ENCODE measurements around the gene WWC1. TPM values are rescaled to one million over a fixed set of nuclear protein-coding genes. Genes with fewer than 3 reads are reported as not detected.

The WWC1 gene
- total RNA-seq, 1 donor from 2014 or later = 13.7 TPM

DNA sequence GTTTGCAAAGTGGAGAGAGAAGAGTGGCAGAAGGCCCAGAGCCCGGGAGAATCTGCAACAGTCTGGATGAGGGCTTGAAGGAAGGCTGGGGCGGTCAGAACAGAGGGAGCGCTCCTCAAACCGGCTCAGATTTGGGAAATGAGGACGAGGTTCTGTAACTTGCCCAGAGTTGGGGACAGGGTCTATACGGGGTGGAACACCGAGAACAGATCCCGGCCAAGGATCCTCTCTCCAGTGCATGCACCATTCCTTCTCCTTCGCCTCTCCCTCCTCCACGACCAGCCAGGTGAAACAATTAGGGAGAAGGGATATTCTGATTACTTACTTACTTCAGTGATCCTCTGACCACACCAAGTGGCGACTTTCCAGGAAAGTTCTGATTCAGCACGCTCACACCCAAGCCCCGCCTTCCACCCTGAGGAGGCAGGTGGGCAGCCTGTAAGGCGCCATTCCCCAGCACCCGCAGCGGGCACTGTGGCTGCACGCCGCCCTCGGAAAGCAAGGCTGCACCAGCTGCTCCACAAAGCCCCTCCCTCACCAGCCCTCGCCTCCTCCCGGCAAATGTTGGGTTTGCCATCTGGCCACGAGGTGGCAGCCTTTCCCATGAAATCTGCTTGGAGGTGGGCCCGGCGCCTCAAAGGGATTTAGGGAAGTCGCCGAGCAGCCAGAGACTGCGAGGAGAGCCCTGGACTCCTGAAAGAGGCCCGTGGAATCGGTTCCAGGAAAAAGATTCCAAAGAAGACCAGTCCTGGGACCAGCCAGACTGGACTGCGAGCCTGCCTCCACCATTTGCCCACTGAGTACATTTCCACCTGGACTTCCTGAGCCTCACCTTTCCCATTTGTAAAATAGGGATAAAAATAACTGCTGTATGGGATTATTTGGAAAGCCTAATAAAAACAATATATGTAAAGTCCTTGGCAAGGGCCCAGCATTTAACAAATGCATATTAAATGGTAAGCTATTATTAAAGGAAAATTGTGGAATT is 22.2 kb upstream of the WWC1 start:
- H3K27ac Mint-ChIP-seq (ENCODE audit: unreplicated experiment) = peak overlapping the region; percentile 27
- H3K36me3 Mint-ChIP-seq (ENCODE audit: low read depth) = no peaks in the 10 kb centered on the region

GRCh38 chr5:168269937-168270330 is 21.5 kb upstream of the WWC1 start:
- H3K27ac Mint-ChIP-seq (ENCODE audit: unreplicated experiment) = no peak overlapping the region
- DNase-seq (ENCODE audit: low read depth, low spot score) = no peak
- TF ChIP-seq CTCF (conservative IDR thresholded peaks at IDR 0.05) = no peak
- H3K9me3 Mint-ChIP-seq = no peaks in the 10 kb centered on the region
- peaks cover 21% of the 10 kb centered on the region for H3K27me3 Mint-ChIP-seq (ENCODE audit: low read depth)
- H3K4me3 Mint-ChIP-seq = no peak overlapping the region
- H3K4me1 Mint-ChIP-seq = peaks cover 18% of the 10 kb centered on the region
- H3K36me3 Mint-ChIP-seq (ENCODE audit: low read depth) = no peaks in the 10 kb centered on the region

More for the DNA sequence above, 22.2 kb upstream of the WWC1 start:
- Mint-ChIP-seq H3K9me3 (no peaks in the 10 kb centered on the region), H3K27me3 (ENCODE audit: low read depth) (peaks cover 21% of the 10 kb centered on the region), H3K4me3 (peak overlapping the region; percentile 84), H3K4me1 (peaks cover 18% of the 10 kb centered on the region)
- TF ChIP-seq CTCF (conservative IDR thresholded peaks at IDR 0.05) = peak; percentile 97
- DNase-seq (ENCODE audit: low read depth, low spot score) = peak; percentile 96

- no peak for TF ChIP-seq CTCF (conservative IDR thresholded peaks at IDR 0.05)
- no peaks in the 10 kb centered on the region for H3K36me3 Mint-ChIP-seq (ENCODE audit: low read depth)
- DNase-seq (ENCODE audit: low read depth, low spot score) = no peak
- H3K9me3 Mint-ChIP-seq = no peaks in the 10 kb centered on the region
- H3K4me1 Mint-ChIP-seq = peaks cover 18% of the 10 kb centered on the region
- no peak overlapping the region for H3K27ac Mint-ChIP-seq (ENCODE audit: unreplicated experiment)
- H3K4me3 Mint-ChIP-seq = no peak overlapping the region
- peaks cover 21% of the 10 kb centered on the region for H3K27me3 Mint-ChIP-seq (ENCODE audit: low read depth)
Measured at GRCh38 chr5:168270476-168270875, 21.0 kb upstream of the WWC1 start.

DNA sequence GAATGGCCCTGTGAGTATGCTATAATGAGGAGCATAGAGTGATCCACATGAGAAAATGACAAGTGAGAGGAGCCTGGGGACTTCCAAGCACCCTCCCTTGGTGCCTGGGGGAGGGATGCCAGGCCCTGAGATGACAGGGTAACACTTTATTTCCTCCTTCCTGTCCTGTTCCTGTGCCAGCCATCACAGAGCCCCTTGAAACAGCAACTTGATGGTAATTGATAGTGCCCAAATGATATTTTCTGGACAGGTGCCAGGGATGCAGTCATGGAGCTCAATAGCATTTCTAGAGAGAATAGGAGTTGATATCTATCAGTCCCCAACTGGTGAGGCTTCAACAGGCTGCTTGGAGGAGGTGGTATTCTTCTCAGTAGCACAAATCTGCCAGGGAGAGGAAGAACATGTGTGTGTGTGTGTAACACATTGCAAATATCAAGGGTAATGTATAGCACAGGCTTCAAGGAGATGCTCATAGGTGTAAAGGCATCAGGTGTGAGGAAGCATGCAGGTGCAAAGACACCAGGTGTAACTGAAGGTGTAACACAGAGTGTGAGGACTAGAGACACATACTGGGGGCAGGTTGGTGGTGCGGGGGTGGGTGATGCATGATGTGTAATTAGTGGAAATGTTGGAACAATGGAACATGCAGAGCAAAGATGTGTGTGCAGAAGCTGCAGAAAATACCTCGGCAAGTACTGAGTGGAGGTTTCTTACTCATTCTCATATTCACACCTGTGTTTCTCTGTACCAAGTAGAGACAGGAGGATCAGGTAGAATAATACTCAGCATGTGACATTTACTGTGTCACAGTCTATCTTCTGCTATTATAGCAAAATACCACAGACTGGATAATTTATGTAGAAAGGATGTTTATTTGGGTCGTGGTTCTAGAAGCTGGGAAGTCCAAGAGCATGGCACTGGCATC is 18.1 kb upstream of the WWC1 start:
- TF ChIP-seq CTCF (conservative IDR thresholded peaks at IDR 0.05) = no peak
- DNase-seq (ENCODE audit: low read depth, low spot score) = no peak
- Mint-ChIP-seq H3K27me3 (ENCODE audit: low read depth) (peaks cover 24% of the 10 kb centered on the region), H3K9me3 (no peaks in the 10 kb centered on the region), H3K27ac (ENCODE audit: unreplicated experiment) (no peak overlapping the region), H3K4me3 (no peak overlapping the region), H3K36me3 (ENCODE audit: low read depth) (no peaks in the 10 kb centered on the region), H3K4me1 (peaks cover 26% of the 10 kb centered on the region)

GRCh38 chr5:168274406-168274805 is 17.0 kb upstream of the WWC1 start:
- peaks cover 15% of the 10 kb centered on the region for H3K4me1 Mint-ChIP-seq
- no peaks in the 10 kb centered on the region for H3K36me3 Mint-ChIP-seq (ENCODE audit: low read depth)
- H3K9me3 Mint-ChIP-seq = no peaks in the 10 kb centered on the region
- TF ChIP-seq CTCF (conservative IDR thresholded peaks at IDR 0.05) = no peak
- no peak for DNase-seq (ENCODE audit: low read depth, low spot score)
- H3K27ac Mint-ChIP-seq (ENCODE audit: unreplicated experiment) = no peak overlapping the region
- no peak overlapping the region for H3K4me3 Mint-ChIP-seq
- H3K27me3 Mint-ChIP-seq (ENCODE audit: low read depth) = peaks cover 13% of the 10 kb centered on the region

All from neural crest cell (in vitro differentiated cells).